ENCODE results near the gene PAQR9. TPM values are rescaled to one million over a fixed set of nuclear protein-coding genes. Genes with fewer than 3 reads are reported as not detected.

Gene PAQR9
- polyA plus RNA-seq, 2 of the 4 experiments (the other 2 are of a cell fraction) = 3.0 to 3.1 TPM

GRCh38 chr3:142966808-142967207, 3.3 kb upstream of the PAQR9 start:
- ATAC-seq (no peak), FAIRE-seq (no peak), DNase-seq (ENCODE audit: low read depth in 1 of 2, low spot score in 1 of 2) (no peak)
- H3K27ac ChIP-seq = no peak overlapping the region
- H3K4me2 ChIP-seq = no peak overlapping the region
- peaks cover 10% of the 10 kb centered on the region for H3K4me1 ChIP-seq
- ChIA-PET POLR2A (no interaction called here), CTCF (interaction anchor here (1.3 to 2.6 kb wide), 3 partner anchors 9 to 138 kb away, joined by 4 to 12 read pairs (median 11); no protein-coding TSS in a partner anchor)
- H3K9me3 ChIP-seq = no peaks in the 10 kb centered on the region
- TF ChIP-seq FOSL2 (IDR thresholded peaks at IDR 0.05) (no peak), FOSL2 (CRISPR knock-in tag; IDR thresholded peaks at IDR 0.05) (no peak), PHF8 (IDR thresholded peaks at IDR 0.05; ENCODE audit: borderline replicate concordance, low read depth) (no peak), SMC3 (IDR thresholded peaks at IDR 0.05) (no peak), BHLHE40 (IDR thresholded peaks at IDR 0.05; ENCODE audit: low read depth, low read length) (no peak), POLR2A (IDR thresholded peaks at IDR 0.05; ENCODE audit: low read length) (no peak), KDM5A (IDR thresholded peaks at IDR 0.05) (no peak), CHD2 (IDR thresholded peaks at IDR 0.05; ENCODE audit: low read length, partially characterized antibody) (no peak), ZSCAN20 (CRISPR knock-in tag; IDR thresholded peaks at IDR 0.05) (no peak), JUN (IDR thresholded peaks at IDR 0.05) (no peak)
- no peak overlapping the region for H3K4me3 ChIP-seq
- WGBS (ENCODE audit: missing lambda C conversion rate) = 92% methylated on average over 2 of the region's 2 CpGs

- no peak overlapping the region for H3K4me2 ChIP-seq
- CTCF ChIA-PET = interaction anchor here (0.6 to 2.5 kb wide), 8 partner anchors 10 to 173 kb away, joined by 3 to 12 read pairs (median 4); no protein-coding TSS in a partner anchor
- DNase-seq (ENCODE audit: low read depth in 1 of 2, low spot score in 1 of 2) = no peak
- POLR2A ChIA-PET = no interaction called here
- H3K4me1 ChIP-seq = peaks cover 22% of the 10 kb centered on the region
- no peak for TF ChIP-seq JUNB (IDR thresholded peaks at IDR 0.05)
- TF ChIP-seq MAFK (IDR thresholded peaks at IDR 0.05; ENCODE audit: partially characterized antibody) = no peak
- no peak for TF ChIP-seq POLR2AphosphoS2 (conservative IDR thresholded peaks at IDR 0.05; ENCODE audit: low read length)
- no peak for TF ChIP-seq REST (IDR thresholded peaks at IDR 0.05)
- no peak for TF ChIP-seq FOSB (CRISPR knock-in tag; IDR thresholded peaks at IDR 0.05)
- TF ChIP-seq MAX (IDR thresholded peaks at IDR 0.05) = no peak
- TF ChIP-seq USF2 (IDR thresholded peaks at IDR 0.05) = no peak
- TF ChIP-seq FOXS1 (CRISPR knock-in tag; IDR thresholded peaks at IDR 0.05) = no peak
- no peak for TF ChIP-seq RFX5 (IDR thresholded peaks at IDR 0.05)
- TF ChIP-seq SREBF2 (IDR thresholded peaks at IDR 0.05) = no peak
- TF ChIP-seq ATOH8 (CRISPR knock-in tag; IDR thresholded peaks at IDR 0.05; ENCODE audit: low read depth) = no peak
- no peak for TF ChIP-seq MYC (IDR thresholded peaks at IDR 0.05; ENCODE audit: borderline replicate concordance, low read length)
- TF ChIP-seq HMGXB4 (CRISPR knock-in tag; IDR thresholded peaks at IDR 0.05; ENCODE audit: borderline replicate concordance) = no peak
- no peak for TF ChIP-seq KDM5A (IDR thresholded peaks at IDR 0.05)
- no peak for TF ChIP-seq EHMT2 (IDR thresholded peaks at IDR 0.05; ENCODE audit: low read depth)
- no peak for TF ChIP-seq EP300 (IDR thresholded peaks at IDR 0.05)
- no peak for TF ChIP-seq CTCF (IDR thresholded peaks at IDR 0.05)
- no peak for TF ChIP-seq CHD2 (IDR thresholded peaks at IDR 0.05; ENCODE audit: low read length, partially characterized antibody)
- TF ChIP-seq CHD4 (IDR thresholded peaks at IDR 0.05; ENCODE audit: borderline replicate concordance) = no peak
- ATAC-seq = no peak
- H3K4me3 ChIP-seq = no peak overlapping the region
- FAIRE-seq = no peak
- H3K9me3 ChIP-seq = no peaks in the 10 kb centered on the region
- WGBS (ENCODE audit: missing lambda C conversion rate) = 92% methylated on average over 3 of the region's 3 CpGs
- H3K27ac ChIP-seq = no peak overlapping the region
Observed at GRCh38 chr3:142965581-142965980, 2.1 kb upstream of the PAQR9 start.
